NCI-H526 treated with DMSO at 0.1 percent for 48 hours (cell line): Measurements from ENCODE around the gene MAMSTR.

Source experiments
- DNase-seq: peaks from one replicate; lab custom pipeline; 2025; lab: John Stamatoyannopoulos, UW

Gene MAMSTR

DNA sequence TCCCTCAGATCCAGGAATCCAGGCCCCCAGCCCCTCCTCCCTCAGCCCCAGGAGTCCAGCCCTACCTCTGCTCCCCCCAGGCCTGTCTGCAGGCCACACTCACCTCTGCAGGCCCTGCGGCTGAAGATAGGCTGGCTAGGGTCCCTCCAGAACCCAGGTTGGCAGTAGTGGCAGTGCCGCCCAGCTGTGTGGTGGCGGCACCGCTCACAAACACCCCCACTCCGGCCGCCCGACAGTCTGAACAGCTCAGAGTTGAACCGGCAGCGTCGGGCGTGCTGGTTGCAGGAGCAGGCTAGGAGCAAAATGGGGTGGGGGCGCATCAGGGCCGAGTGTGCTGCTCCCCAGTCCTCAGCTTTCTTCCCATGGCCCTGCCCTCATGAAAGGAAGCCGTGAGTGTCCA, 55.0 kb downstream of the MAMSTR start:
- DNase-seq, result no peak

DNA sequence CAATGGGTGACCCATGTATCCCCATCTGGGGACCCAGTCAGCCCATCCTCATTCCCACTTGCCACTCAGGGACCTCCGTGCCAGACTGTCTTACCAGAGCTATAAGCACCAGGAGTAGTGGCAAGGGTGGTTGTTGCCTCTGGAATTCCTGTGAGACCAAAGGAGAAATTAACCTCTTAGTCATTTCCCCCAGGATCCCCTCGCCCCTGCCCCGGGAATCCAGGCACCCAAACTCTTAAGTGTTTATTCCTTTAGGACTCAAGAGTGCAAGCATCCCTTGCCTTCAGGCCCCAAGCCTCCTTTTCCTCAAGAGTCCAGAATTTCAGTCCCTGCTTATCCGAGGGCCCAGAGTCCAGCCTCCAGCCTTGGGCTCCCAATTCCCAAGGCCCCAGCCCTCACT, 55.9 kb downstream of the MAMSTR start:
- no peak for DNase-seq
